Fibroblast of skin of right quadriceps (primary cell): Measurements from ENCODE around the gene POMC.
"Not testable (repeated sequence)": the region's sequence is repeated elsewhere in the genome, so short reads cannot be mapped to it uniquely, and the experiment has no call there.

ENCODE experiments used
- DNase-seq: peaks from one replicate; pipeline ENCODE4 v3.0.0-alpha.2; 2013

POMC gene

GRCh38 chr2:25168256-25169072 is at the start of gene POMC:
POMC (minus strand) TSS chr2:25168580; CDS start chr2:25164772, 3,808 bp downstream.
- DNase-seq = peak; percentile 23

DNA sequence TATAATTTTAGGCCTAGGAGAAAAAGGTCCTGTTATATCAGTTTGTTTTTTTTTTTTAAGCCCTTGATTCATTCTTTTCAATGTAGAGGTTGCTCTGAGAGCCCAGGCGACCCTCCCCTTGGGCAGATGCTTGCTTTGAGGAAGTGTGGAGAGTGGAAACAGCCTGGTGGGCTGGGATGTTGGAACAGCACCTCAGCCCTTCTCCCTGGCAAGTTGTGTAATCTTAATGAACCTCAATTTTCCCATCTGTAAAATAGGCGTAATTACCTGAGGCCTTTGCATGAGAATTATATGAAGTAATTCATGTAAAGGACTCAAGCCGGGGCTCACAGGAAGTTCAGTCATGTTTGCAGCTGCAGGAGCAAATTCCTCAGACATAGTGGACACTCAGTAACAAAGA is 49.7 kb upstream of the POMC start:
- no peak for DNase-seq

DNA sequence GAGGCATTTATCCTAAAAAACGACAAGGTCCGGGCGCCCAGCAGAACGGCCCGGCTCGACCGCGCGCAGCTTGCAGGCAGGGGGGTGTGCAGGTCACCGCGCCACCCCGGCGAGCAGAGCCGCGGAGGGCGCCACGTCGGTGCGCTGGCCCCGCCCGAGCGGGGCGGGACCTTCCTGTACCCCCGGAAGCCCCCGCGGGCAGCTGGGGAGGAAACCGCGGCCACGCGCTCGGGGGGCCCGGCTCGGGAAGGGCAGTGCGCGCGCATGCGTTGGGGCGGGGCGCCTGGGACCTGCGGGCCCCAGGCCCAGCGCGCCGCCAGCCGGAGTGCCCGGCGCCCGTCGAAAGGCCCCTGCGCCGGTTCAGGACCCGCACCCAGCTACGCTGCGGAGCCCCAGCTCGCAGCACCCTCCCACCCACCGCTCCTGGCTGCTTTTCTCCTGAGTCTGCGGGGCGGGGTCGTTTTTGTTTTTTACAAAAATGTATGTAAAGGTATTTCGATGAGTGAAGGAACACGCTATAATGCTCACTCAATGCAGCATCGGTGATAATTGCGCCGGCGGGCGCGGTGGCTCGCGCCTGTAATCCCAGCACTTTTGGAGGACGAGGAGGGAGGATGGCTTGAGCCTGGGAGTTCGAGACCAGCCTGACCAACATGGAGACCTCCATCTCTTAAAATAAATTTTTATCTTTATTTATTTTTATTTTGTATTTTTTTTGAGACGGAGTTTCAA is 47.7 kb upstream of the POMC start:
- peak; percentile 81 for DNase-seq

DNA sequence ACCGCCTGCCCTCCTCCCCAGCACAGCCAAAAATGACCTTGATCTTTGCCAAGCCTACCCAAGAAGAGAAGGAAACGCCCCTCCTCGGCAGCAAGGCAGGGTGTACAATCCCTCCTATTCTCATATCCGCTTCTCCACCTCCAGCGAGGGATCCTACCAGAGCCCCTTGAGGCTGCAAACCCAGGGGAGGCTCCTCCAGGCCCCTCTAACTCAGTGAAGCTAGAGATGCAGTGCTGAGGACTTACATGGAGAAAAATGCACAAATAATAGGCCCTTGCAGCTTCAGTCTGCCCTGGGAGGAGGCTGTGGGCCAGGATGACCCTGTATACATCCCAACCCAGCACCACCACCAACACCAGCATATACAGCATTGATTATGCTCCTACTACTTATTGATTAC is 46.9 kb upstream of the POMC start:
- no peak for DNase-seq

DNA sequence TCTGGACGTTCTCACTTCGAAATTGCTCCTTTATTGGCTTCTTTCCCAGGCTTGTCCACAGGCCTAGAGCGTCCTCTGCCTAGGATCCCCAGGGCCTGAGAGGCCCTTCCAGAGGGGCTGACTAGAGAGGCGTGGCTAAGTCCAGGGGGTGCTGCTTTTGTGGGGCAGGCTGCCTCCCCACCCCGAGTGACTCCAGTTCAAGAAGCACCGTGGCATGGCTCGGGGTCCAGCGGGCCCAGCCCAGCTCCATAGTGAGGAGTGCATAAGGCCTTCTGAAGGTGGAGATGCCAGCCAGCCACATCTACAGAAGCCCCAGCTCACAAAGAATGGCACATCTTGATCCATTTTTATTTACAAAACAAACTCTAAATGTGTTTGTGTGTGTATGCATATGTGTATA is 44.8 kb upstream of the POMC start:
- DNase-seq = no peak

DNA sequence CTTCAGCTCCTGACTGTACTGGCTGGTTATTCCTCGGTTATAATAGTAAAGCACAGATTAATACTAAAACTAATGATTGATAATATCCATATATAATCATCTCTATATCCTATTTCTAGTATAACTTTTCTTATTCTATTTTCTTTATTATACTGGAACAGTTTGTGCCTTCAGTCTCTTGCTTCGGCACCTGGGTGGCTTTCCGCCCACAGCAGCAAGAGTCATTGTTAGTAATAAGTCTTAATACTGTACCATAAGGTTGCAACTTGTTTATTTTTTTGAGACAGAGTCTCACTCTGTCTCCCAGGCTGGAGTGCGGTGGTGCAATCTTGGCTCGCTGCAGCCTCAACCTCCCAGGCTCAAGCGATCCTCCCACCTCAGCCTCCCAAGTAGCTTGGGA is 42.5 kb upstream of the POMC start:
- DNase-seq = not testable (repeated sequence)

DNA sequence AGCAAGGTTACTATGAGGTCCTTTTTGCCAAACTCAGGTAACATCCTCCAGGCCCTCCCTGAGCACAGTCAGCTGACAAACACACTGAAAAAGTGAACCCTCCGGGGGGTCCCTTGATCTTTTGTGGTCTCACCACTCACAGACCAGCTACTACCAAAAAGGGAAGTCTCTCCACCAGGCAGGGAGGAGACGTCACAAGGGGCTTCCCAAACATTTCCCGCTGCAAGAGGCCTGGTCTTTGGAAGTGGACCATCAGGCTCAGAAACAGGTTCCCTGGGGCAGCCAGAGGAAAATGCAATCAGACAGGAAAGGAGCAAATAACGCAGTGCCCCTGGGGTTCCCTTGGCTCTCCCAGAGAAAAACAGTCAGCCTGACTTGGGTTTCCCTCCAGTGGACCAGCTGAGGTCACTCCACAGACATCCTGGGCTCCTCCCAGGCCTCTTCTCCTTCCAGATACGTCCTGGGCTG is 38.7 kb upstream of the POMC start:
- no peak for DNase-seq

GRCh38 chr2:25204190-25204838 is 35.9 kb upstream of the POMC start:
- DNase-seq = no peak

GRCh38 chr2:25202275-25202674 is 33.9 kb upstream of the POMC start:
- DNase-seq = no peak

- no peak for DNase-seq
Measured at GRCh38 chr2:25201794-25202193, 33.4 kb upstream of the POMC start.

GRCh38 chr2:25201265-25201664 is 32.9 kb upstream of the POMC start:
- DNase-seq = no peak

DNA sequence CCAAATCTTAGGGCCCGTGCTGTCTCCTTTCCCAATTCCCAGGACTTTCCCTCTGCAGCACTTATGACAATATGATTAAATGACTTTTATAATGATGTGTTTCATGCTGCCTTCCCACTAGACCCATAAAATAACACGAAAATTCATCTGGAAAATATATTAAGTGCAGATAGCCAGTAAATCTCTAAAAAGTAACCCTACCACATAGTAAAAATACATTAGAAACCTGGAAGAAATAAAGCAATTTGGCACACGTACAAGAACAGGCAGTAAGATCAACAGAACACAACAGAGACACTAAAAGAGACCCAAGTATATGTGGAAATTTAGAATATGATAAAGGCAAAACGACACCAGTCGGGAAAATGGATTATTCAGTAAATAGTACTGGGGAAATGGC is 30.2 kb upstream of the POMC start:
- peak; percentile 6 for DNase-seq

DNA sequence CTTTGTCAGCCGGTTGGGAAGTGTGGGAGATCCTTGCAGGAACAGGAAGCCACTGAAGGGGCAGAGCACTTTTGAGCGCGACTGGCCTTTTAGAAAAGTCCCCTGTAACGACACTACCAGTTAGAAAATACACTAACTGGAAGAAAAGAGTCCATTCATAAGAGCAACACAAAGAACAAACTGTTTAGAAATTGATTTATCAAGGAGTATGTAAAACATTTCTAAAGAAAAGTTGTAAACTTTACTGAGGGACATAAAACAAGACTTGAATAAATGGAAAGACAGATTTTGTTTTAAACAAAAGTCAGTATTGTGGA is 29.8 kb upstream of the POMC start:
- DNase-seq = no peak

DNA sequence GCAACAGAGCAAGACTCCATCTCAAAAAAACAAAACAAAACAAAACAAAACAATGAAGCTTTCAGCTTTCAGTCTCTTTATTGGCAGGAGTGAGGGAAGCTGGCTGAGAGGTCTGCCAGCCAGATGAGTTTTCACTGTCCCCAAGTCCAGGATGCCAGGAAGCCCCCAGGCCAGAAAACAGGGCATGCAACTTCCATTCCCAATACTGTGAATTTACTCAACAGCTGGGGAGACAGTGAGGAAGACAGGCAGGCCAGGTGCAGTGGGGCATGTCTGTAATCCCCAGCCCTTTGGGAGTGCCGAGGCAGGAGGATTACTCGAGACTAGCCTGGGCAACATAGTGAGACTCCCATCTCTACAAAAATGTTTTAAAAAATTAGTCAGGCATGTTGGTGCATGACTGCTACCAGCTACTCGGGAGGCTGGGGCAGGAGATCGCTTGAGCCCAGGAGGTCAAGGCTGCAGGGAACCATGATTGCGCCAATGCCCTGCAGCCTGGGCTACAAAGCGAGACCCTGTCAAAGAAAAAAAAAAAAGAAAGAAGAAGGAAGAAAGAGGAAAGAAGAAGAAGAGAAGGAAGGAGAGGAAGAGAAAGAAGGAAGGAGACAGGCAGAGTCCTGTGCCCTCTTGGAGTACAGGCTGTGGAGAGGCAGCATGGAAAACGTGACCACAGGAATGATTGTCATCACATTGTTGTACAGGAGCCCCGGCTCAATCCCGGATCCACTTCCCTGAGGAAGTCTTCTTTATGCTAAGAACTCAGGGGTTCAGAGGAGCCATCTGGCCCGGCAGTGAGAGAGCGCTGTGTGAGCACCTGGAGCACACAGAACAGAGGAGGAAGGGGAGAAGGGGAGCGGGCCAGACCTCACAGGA is 29.2 kb upstream of the POMC start:
- peak; percentile 38 for DNase-seq

DNA sequence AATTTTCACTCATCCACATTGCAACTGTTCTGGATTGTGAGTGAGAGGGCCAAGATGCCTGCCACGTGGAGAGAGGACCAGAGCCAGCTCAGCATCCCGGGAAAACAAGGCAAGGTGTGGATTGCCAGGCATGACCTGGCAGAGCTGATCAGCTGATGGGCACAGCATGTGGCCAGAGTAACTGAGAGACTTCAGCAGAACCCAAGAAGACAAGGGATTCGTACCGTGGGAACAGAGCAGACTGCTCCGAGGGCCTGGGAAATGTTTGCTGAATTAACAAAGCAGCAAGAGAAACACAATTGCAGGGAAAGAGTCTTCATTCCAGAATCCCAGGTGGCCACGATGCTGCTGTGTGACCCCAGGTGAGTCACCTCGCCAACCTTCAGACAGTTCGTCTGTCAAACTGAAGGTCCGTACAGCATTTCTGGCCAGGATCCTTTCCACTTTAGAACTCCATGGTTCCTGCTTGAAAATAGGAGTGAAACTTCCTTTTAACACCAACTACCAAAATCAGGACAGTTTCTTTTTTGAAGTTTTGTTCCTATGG is 26.3 kb upstream of the POMC start:
- no peak for DNase-seq

GRCh38 chr2:25190536-25190935 is 22.2 kb upstream of the POMC start:
- DNase-seq = no peak

- DNase-seq = no peak
Measured at GRCh38 chr2:25188405-25188804, 20.0 kb upstream of the POMC start.

- no peak for DNase-seq
Measured at GRCh38 chr2:25187729-25188350, 19.5 kb upstream of the POMC start.

- no peak for DNase-seq
Measured at GRCh38 chr2:25184254-25184653, 15.9 kb upstream of the POMC start.

DNA sequence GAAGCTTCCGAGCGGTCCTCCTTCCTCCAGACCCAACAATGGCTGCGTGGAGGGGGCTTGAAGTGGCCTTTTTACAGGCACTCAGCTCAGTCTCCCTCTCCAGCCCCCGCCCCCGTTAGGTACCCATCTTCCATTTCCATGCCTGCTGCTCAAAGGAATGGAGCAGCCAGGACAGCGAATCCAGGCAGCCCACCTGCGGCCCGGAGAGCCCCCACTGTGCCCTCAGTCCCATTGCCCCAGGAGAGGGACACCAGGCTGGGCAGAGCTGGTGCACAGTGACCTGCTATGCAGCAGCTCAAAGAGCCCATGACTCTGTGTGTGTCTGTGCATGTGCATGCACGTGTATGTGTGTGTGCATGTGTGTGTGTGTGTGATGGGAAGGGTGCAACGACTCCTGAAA is 10.6 kb upstream of the POMC start:
- DNase-seq = no peak

- DNase-seq = no peak
Measured at GRCh38 chr2:25177211-25177611, 8.8 kb upstream of the POMC start.

DNA sequence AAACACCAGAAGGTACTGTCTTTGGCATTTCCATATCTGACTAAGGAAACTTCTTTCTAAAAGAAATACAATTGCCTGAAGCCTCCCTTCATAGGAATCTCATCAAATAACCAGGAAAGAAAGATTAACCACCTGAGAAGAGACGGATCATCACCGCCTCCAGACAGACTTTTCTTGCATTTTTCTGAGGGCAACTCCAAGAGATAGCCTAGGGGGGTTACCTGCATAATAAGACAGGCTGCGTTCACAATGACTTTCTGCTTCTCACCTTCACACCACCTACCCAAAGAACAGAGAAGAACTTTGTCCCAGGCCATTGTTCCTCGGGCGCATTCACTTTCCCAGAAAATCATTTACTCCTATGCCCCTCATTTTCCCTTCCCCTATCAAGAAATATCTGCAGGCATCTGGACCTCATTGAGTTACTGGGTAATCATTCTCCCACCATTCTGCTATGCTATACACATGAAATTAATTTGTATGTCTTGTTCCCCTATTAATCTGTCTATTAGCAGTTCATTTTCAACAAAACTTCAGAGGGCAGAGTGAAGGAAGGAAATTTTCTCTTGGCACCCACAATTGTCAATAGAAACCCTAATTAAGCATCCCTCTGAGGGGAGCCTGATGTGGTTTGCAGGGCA is 8.3 kb upstream of the POMC start:
- no peak for DNase-seq
